Measurements from ENCODE around the gene GSTM2. TPM values are rescaled to one million over a fixed set of nuclear protein-coding genes. Genes with fewer than 3 reads are reported as not detected.
A peak's percentile ranks its signal among the peaks of the same experiment; 100 is the strongest.

Gene GSTM2
- total RNA-seq, 1 donor from 2014 or later: 194 TPM

DNA sequence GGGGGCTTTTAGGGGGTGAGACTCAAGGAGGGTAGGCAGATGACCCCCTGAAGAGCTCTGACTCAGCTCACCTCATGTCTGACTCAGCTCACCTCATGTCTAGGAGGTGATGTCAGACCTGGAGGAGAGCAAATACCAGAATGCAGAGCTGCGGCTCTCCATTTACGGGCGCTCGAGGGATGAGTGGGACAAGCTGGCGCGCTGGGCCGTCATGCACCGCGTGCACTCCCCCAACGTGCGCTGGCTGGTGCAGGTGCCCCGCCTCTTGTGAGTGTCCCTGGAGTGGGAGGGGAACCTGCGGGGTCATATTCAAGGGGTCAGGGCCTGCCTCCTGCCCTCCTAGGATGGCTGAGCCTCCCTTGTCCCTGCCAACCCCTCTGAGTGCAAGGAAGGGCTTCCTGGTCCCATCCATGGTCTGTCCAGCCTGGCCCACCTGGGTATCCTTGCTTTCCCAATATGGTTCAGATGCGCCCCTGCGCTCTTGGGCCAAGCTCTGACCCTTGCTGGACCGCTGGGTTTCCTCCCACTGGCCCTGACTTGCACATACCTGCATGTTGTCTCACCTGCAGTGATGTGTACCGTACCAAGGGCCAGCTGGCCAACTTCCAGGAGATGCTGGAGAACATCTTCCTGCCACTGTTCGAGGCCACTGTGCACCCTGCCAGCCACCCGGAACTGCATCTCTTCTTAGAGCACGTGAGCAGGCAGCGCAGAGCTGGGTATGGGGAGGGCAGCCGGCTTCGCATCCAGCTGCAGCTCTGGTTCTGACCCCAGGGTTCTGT lies 39.1 kb upstream of the GSTM2 start:
- DNase-seq (ENCODE audit: low spot score) (no peak), ATAC-seq (no peak)
- intact Hi-C loops (cut with DNase I): no loop called here

DNA sequence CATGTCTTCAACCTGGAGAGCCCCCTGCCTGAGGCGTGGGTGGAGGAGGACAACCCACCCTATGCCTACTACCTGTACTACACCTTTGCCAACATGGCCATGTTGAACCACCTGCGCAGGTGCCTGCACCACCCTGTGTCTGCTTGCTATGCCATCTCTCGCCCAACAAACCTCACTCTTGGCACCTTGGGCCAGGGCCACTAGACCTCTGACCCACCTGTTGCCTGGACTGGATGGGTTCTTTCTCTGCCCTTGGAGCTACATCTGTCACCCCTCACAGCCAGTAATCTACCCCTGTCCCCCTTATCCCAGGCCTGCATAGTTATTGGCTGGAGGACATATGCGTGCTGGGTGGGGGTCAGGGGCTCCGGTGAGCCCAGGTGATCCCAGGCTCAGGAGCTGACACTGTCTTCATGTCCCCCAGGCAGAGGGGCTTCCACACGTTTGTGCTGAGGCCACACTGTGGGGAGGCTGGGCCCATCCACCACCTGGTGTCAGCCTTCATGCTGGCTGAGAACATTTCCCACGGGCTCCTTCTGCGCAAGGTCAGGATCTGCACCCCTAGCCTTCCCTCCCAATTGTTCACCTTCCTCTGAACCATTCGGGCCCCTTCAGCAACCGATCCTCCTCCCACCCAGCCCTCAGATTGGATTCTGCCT lies 38.4 kb upstream of the GSTM2 start:
- no peak for ATAC-seq

DNA sequence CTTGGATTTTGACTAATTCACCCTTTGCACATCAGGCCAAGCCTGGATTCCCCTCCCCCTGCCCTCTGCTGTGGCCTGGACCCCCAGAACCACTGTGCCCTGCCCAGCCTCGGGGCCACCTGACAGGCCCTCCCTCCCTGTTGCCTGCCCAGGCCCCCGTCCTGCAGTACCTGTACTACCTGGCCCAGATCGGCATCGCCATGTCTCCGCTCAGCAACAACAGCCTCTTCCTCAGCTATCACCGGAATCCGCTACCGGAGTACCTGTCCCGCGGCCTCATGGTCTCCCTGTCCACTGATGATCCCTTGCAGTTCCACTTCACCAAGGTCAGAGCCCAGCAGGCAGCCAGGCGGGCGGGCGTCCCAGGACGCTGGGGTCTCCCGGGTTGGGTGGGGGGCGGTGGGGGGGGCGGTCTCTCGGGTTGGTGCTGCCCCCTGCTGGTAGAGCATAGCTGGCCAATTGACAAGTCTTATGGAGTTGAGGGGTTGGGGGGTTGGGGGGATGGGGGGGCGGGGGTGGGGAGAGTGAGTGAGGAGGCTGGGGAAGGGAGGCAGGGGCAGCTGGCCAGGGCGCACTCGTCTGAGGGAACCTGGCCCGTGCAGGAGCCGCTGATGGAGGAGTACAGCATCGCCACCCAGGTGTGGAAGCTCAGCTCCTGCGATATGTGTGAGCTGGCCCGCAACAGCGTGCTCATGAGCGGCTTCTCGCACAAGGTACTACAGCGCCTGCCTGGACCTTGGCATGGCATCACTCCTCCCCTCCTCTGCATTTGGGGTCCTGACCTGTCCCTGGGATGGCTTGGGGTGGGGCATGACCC lies 37.6 kb upstream of the GSTM2 start:
- ATAC-seq (no peak), DNase-seq (ENCODE audit: low spot score) (no peak)

More for the DNA sequence above, 38.4 kb upstream of the GSTM2 start:
- DNase-seq (ENCODE audit: low spot score): no peak
- intact Hi-C loops (cut with DNase I): loop anchor here (5.0 kb wide), 1 partner anchor 82 kb away; the partner anchor contains the start of gene GNAI3

DNA sequence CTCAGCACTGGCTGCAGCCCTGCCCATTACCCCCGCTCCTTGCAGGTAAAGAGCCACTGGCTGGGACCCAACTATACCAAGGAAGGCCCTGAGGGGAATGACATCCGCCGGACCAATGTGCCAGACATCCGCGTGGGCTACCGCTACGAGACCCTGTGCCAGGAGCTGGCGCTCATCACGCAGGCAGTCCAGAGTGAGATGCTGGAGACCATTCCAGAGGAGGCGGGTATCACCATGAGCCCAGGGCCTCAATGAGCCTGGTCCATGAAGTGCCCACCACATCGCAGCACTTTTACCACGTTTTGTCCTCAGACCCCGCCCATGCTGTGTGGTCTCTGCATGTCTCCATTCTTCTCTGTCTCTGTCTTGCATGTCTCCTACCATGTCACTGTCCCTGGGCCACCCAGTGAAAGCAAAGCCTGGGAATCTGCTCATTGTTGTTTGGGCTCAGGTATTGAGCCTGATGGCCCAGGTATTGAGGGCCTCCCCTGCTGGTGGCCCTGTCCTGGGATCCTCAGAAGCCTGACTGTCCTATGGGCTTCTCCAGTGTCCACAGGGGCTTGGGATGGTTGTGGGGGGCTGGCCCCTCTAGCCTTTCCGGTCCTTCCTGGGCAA lies 36.9 kb upstream of the GSTM2 start:
- intact Hi-C loops (cut with DNase I): loop anchor here (5.0 kb wide), 1 partner anchor 84 kb away; the partner anchor contains the start of gene GNAI3
- ATAC-seq (no peak), DNase-seq (ENCODE audit: low spot score) (no peak)

More for the DNA sequence above, 37.6 kb upstream of the GSTM2 start:
- intact Hi-C loops (cut with DNase I): loop anchor here (5.0 kb wide), 1 partner anchor 83 kb away; the partner anchor contains the start of gene GNAI3

DNA sequence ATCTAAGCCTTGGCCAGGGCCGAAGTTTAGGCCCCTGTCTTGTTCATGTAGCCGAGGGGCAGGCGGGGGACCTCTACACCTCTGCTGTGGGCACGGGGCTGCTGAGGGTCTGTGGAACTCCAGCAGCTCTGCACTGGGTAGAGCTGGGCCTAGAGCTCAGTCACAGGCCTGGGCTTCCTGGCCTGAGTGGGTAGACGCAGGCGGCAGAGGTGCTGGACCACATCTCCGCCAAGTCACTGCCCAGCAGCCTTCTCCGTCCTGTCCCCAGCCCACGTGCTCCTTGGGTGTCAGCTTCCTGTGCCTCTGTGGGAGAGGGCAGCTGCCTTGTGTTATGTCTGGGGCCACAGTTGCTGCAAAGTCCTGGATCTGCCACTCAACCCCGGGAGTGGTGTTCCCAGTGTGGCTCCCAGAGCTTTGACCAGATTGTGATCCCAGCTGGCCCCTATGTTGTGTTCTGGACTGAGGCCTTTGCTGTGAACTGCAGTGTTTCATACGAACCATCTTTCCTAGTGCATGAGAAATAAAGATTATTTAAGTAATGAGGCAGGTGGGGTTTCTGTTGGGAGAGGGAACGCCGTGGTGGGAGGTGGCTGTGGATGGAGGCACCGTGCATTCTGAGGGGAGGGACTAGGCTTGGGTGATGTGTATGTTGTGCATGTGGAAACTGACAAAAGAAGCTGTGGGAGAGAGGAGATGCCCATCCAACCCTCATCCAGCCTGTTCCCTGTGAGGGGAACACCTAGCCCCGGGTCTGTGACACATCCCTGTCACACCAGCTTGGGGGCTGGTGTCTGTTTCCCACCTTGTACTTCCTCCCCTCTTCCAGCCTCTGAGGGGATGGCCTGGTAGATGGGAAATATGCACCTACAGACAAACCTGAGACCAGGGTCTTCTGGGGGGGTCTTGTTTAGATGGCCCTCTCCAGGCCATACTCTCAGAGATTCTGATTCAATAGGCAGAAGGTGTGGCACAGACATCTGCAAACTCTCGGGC lies 36.0 kb upstream of the GSTM2 start:
- DNase-seq (ENCODE audit: low spot score) (no peak), ATAC-seq (no peak)
- intact Hi-C loops (cut with DNase I): loop anchor here (5.0 kb wide), 1 partner anchor 85 kb away; the partner anchor contains the start of gene GNAI3

DNA sequence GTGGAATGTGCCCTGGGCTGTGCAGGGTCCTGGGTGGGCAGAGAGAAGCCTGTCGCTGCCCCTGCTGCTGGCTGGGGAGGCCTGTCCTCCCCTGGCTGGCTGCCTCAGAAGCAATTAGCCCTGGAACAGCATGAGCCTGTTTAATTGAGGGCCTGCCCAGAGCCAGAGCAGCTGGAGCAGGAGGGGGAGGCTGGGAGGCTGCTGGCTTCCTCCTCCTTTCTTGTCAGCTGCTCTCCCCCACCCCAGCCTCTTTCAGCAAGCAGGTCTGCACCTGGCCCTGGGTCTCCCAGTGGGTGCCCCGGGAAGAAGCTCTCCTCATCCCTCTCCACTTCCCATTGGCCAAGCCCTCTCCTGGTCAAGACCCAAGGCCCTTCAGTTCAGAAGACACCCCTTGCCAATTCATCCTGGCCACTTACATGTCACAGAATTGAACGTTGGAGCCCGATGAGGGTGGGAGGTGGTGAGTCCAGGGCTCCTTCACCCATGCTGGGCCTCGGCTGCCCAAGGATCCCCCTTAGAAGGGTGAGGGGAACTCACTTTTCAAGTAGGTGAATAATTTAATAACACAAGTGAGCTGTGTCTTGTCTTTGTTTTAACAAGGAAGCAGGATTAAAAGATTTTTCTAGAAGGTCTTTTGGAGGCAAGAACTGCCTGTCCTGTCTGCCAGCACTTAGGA lies 35.0 kb upstream of the GSTM2 start:
- intact Hi-C loops (cut with DNase I): loop anchor here (5.0 kb wide), 1 partner anchor 86 kb away; the partner anchor contains the start of gene GNAI3
- ATAC-seq (no peak), DNase-seq (ENCODE audit: low spot score) (no peak)

DNA sequence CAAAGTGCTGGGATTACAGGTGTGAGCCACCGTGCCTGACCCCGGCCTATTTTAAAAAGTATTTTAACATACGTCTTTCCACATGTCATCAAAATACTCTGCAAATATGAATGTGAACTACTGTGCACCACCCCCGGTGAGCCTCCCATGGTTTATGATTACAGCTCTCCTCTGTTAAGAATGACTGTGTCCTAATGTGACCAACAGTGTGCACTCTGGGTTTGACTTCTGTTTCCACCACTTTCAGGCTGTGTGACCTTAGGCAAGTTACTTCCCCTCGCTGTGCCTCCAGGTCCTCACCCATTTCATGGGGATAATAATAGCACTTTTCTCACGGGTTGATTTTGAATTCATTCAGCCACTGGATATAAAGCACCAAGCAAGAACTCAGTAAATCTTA lies 33.6 kb upstream of the GSTM2 start:
- no peak for ATAC-seq
- intact Hi-C loops (cut with DNase I): loop anchor here (5.0 kb wide), 1 partner anchor 87 kb away; the partner anchor contains the start of gene GNAI3
- no peak for DNase-seq (ENCODE audit: low spot score)

DNA sequence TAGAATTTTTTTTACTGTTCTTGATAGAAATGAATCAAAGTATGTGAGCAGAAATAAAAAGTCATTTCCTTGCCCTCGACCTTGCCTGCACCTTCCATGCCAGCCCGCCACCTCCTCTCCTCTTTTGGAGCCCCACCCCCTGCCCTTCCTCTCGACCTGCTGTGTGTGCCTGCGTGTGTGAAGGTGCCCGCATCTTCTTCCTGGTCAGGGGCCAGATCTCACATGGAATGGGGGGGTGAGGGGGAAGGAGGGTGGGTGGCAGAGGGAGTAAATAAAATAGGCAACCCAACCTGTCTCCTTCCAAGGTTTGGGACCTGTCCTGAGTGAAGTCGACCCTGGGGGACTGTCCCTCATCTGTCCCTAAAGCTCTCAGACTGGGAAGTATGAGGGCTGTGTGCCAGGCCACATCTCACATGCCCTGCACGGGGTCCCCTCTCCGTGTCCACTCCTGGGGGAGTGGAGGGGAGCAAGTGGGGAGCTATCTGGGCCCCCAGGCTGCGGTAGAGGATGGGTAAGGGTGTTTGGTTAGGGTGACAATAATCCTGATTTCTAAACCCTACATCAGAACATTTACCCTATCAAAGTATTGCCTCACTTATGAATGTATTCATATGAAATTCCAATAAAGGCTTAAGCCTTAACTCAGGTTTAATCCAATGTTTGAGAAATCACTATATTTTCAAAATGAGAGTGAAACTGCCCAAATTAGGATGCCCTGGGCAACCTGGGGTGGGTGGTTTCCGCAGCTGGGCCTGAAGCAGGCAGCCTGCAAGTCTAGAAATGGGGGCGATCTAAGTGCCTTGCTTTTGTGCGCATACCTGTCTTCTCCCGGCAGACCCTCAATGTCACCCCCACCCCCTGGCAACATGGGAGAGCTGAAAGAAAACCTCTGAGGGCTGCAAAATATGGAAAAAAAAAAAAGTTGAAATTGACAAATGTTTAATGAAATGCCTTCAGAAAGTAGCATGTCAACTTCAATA lies 32.8 kb upstream of the GSTM2 start:
- DNase-seq (ENCODE audit: low spot score): no peak
- ATAC-seq: no peak
- intact Hi-C loops (cut with DNase I): loop anchor here (5.0 kb wide), 1 partner anchor 88 kb away; the partner anchor contains the start of gene GNAI3

DNA sequence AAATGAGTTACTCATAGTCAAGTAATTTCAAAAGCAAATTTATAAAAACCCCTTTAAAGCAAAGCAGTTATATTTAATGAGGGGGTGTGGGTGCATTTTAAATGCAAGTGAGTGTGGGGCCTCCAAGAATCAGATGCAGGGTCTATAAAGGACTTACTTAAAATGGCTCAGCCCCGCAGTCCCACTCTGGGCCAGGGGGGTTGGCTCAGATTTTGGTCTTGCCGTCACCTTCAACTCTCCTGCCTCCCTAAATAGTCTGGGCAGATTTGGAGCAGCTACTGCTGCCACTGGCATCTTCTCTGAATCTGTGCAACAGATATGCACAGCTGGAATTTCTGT lies 32.0 kb upstream of the GSTM2 start:
- DNase-seq (ENCODE audit: low spot score) (no peak), ATAC-seq (no peak)
- intact Hi-C loops (cut with DNase I): no loop called here

DNA sequence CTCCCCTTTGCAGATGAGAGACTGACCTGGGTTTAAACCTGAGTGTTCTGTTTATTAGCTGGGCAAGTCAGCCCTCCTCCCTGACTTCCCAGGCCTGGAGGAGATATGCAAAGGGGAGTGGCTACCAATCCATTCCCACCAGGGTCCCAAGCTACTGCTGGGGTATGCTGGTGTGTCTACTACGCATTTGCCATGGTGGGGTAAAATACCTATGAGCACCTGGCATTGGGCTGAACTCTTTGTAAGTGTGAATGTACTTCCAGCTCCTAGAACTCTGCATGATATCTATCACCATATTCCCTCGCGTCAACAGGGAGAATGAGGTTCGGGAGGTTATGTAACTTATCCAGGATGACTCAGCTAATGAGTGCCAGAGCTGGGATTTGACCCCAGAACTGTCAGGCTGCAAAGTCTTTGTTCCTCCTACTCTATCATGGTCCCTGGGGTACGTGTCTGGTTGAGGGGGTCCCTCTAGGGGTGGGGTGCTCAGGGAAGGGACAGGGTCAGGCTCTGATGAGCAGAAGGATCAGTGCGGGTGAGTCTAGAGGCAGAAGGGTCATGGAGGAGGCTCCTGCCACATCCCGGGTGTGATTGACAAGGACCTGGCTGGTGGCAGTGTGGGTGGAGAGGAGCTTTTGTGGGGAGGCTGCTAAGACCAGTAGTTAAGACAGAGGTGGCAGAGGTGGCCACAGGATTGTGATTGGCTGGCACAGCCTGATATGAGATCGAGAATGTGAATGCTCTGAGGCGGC lies 31.5 kb upstream of the GSTM2 start:
- intact Hi-C loops (cut with DNase I): no loop called here
- DNase-seq (ENCODE audit: low spot score): no peak
- peak; percentile 79 for ATAC-seq

DNA sequence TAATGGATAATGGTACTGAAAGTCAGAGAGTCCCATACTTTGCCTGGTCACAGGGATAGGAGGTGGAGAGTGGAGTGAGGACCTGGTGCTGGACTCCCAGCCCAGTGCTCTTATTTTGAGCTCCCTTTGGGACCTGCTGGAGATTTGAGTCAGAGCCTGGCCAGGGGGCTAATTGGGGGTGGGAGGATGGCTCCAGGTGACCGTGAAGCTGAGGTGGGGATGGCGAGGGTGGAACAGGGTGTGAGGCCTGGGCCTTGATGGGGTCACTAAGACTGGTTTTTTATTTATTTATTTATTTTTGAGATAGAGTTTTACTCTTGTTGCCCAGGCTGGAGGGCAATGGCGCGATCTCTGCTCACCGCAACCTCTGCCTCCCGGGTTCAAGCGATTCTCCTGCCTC lies 30.4 kb upstream of the GSTM2 start:
- ATAC-seq (no peak), DNase-seq (ENCODE audit: low spot score) (no peak)
- intact Hi-C loops (cut with DNase I): no loop called here

DNA sequence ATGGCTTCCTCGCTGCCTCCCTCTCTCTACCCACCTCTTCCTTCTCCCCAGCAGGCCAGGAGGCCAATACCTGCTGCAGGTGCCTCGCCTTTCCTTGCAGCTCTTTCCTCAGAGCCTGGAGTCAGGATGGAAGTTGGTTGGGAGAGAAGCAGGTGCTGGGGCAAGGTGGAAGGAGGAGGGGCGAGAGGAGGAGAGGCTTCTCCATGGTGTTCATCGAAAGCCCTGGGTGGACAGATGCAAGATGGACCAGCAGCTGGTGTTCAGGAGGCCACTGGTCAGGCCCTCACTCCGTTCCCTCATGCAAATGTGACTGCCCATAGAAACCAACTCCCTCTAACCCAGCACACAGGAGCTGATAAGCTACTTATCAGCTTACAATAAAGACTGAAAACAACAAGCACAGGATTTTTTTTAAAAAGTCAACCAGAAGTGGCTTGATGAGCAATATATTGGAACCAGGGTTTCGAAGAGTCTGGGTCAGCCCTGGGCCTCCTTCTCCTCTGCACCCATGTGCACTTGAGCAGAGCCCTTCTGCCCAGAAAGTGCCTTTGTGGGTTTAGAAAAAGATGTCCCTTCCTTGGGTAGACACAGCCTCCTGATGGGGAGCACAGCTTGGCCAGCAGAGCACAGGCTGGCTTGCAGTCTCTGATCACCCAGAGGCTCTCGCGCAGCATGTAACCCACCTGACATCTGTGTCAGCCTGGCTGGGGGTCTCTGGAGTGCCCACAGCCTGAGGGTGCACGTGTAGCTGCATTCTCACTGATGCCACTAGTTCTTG lies 28.6 kb upstream of the GSTM2 start:
- no peak for ATAC-seq
- intact Hi-C loops (cut with DNase I): no loop called here
- DNase-seq (ENCODE audit: low spot score): no peak

DNA sequence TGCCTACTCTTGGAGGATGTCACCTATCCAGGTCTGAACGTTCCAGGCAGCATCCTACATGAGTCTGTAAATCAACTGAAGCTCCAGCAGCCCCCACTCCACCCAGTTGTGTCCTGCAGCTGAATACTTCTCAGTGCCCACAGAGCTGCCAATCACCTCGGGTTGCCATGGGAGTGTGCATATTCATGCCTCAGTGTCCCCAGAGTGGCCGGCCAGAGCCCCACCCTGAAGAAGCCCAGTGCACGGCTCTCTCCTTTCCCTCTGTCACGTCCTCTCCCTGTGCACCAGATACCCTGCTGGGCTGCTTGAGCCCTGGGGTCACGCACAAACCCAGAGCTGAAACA lies 28.0 kb upstream of the GSTM2 start:
- intact Hi-C loops (cut with DNase I): loop anchor here (5.0 kb wide), 1 partner anchor 132 kb away; no protein-coding TSS in a partner anchor
- ATAC-seq (no peak), DNase-seq (ENCODE audit: low spot score) (no peak)

DNA sequence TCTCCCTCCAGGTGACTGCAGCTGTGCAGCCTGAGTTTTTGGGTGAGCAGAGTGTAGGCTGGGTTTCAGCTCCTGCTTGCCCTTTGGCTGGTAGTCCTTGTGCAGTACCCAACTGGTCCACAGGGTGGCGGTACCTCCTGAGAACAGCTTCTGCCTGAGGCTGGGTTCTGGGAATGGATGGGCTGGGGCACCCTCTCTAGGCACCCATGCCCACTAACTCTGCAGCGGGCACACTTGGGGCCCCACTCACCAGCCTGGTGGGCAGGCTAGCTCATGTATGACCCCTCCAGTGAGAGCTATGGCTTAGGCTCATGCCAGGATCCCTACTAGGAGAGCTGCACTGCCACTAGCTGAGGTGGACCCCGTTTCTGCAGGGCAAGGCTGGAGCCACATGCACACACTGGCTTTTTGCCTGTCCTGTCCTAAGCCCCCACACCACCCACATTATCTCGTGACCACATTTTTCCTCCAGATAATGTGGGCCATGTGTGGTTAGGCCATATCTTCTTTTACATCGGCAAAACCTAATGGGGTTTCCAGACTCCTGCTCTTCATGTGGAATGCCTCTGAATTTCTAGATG lies 27.5 kb upstream of the GSTM2 start:
- ATAC-seq (peak; percentile 50), DNase-seq (ENCODE audit: low spot score) (peak; percentile 95)
- intact Hi-C loops (cut with DNase I): loop anchor here (5.0 kb wide), 1 partner anchor 132 kb away; no protein-coding TSS in a partner anchor
